Measurements from ENCODE around the gene HGD.

- TF ChIP-seq EZH2 (IDR thresholded peaks at IDR 0.05; ENCODE audit: low read length, missing control alignments) (no peak), CTCF (conservative IDR thresholded peaks at IDR 0.05 in 1 of 2, IDR thresholded peaks at IDR 0.05 in 1 of 2; ENCODE audit: low read depth in 1 of 2, low read length in 2 of 2) (no peak)
These were observed 29.0 kb downstream of the HGD start for GRCh38 chr3:120652896-120653545.

Data from fibroblast of lung (primary cell).